GM13976 (cell line): ENCODE results near the gene SLC19A1.

Source experiments
- DNase-seq: peaks from one replicate; pipeline ENCODE4 v3.0.0; 2012; ENCODE audit warnings: low spot score
- in situ Hi-C: fragments of 300-500 bp; cut with MboI; formaldehyde crosslinking; loops from one replicate; pipeline ENCODE4 v1.12.0; 2022; ENCODE audit warnings: low sequenced_read_pairs, mixed read lengths, inconsistent platforms; ENCODE audit not compliant: unreplicated experiment
- TF ChIP-seq, protein P1 (sequence below): IDR thresholded peaks from 2 replicates; pipeline ENCODE4 v1.5.1; 2012; ENCODE audit warnings: borderline replicate concordance, mild to moderate bottlenecking; ENCODE audit not compliant: insufficient read depth; ENCODE audit errors: extremely low read depth, missing control alignments, control extremely low read depth

Gene SLC19A1

DNA sequence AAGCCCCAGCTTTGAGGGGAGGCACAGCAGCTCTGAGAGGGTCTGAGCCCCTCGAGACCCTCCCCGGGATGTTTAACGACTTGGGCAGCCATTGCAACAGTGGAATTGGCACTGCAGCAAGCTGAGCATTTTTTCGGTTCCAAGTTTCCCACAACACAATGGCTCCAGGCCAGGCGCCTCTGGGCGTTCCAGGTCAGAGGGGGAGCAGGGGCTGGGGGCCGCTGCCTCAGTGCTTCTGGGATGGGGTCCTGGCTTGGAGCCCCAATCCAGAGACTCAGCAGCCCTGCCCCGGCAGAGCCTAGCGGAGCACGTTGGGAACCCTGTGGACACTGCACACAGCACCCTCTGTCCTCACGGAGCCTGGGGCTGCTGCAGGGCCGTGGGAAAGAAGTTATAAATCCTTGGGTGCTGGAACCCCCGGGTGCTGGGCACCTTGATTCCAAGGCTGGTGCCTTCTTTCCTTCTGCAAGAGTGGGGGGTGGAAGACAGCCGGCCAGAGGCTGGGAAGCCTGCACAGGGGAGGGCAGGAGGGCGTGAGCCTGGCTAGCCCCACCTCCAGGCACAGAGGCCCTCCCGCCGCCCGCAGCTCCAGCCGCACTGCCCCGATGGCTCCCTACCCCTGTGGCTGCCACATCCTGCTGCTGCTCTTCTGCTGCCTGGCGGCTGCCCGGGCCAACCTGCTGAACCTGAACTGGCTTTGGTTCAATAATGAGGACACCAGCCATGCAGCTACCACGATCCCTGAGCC lies 87.1 kb downstream of the SLC19A1 start:
- no peak for DNase-seq
- TF ChIP-seq, protein P1, sequence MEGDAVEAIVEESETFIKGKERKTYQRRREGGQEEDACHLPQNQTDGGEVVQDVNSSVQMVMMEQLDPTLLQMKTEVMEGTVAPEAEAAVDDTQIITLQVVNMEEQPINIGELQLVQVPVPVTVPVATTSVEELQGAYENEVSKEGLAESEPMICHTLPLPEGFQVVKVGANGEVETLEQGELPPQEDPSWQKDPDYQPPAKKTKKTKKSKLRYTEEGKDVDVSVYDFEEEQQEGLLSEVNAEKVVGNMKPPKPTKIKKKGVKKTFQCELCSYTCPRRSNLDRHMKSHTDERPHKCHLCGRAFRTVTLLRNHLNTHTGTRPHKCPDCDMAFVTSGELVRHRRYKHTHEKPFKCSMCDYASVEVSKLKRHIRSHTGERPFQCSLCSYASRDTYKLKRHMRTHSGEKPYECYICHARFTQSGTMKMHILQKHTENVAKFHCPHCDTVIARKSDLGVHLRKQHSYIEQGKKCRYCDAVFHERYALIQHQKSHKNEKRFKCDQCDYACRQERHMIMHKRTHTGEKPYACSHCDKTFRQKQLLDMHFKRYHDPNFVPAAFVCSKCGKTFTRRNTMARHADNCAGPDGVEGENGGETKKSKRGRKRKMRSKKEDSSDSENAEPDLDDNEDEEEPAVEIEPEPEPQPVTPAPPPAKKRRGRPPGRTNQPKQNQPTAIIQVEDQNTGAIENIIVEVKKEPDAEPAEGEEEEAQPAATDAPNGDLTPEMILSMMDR, result no peak
- in situ Hi-C loops, result no loop called here

DNA sequence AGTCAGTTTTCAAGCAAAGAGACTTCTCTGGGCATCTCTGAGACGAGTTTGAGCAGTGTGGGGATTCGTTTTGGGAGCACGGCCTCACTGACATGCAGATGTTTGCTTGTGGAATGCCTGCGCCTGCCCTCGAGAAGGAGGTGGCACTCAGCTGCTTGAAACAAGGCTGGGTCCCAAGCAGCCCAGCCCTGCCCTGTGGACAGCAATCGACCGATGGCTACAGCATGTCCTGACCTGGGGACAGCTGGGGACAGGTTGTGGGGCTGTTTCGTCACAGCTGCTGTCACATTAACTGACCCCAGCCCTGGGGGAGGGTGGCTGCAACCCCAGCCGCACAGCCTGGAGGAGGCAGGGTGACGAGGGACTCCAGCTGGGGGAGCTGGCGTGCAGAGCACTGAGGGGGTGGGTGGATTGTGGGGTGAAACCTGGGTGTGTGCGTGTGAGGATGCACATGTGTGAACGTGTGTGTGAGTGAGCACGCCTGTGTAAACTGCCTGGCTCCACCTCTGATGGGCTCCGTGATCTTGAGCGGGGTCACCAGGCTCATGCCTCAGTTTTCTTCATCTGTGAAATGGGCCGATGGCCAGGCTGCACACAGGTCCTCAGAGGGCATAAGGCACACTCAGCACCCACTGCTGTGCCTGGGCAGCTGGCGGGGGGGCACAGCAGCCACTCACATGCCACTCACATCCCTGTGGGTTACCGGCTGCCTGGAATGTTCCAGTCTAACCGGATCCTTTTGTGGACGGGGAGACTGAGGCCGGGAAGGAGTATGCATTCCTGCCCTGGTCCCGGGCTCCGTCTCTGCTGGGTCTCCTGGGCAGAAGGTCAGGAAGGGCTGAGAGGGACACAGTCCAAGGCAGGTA lies 87.9 kb downstream of the SLC19A1 start:
- no peak for DNase-seq
- TF ChIP-seq, protein P1, result no peak
- in situ Hi-C loops, result no loop called here

DNA sequence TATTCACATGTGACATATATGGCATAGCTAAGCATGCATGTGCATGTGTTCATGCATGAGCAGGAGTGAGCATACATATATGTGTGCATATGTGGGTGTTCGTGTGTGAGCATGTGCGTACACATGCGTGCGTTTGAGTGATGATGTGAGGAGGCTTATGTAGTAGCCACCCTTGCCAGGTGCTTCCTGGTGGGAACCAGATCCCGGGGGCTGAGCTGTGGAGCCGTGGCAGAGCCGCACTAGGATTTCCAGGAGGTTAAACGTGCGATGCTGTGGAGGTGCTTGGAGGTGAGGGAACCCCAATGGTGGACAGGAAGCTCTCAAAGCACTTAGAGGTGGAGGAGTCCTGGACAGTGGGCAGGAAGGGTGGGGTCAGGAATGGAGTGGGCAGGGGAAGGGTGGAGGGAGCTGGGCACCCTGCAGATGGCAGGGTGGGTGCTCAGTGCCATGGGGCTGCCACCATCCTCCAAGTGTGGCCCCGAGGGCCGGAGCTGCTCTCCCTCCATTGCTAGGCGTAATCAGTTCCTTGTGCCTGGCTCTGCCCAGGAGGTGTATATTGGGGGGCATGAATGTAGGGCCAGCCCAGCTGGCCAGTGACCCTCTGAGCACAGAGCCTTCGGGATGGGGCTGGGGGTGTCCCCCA lies 88.8 kb downstream of the SLC19A1 start:
- no peak for DNase-seq
- TF ChIP-seq, protein P1, result no peak
- in situ Hi-C loops, result no loop called here

DNA sequence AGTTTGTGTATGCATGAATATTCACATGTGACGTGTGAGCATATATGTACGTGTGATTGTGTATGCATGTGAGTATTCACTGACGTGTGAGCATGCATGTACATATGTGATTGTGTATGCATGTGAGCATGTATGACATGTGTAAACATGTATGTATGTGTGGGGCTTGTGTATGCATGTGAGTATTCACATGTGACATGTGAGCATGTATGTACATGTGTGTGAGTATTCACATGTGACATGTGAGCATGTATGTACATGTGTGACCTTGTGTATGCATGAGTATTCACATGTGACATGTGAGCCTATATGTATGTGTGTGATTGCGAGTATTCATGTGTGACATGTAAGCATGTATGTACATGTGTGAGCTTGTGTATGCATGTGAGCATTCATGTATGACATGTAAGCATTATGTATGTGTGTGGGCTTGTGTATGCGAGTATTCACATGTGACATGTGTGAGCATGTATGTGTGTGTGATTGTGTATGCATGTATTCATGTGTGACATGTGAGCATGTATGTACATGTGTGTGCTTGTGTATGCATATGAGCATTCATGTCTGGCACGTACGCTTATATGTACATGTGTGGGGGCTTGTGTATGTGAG lies 89.4 kb downstream of the SLC19A1 start:
- in situ Hi-C loops, result no loop called here
- TF ChIP-seq, protein P1, result no peak
- DNase-seq, result no peak

DNA sequence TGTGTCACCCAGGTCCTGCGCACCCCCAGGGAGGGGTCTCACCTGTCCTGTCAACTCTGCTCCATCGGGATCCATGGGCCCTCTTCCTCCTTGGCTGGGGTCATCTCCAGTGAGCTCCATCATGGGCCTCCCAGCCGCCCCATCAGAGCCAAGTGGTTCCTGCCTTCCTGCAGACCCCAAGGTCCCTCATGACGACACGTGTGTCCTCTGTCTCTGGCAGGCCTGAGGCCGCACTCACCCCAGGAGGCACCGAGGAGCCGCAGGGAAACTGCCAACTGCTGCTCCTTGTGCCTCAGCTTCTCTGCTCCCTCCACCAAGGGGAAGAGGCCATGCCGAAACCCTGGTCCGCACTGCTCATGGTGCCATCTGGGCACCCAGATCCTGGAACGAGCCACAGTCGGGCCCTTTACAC lies 90.5 kb downstream of the SLC19A1 start:
- TF ChIP-seq, protein P1, result no peak
- DNase-seq, result no peak
- in situ Hi-C loops, result no loop called here

DNA sequence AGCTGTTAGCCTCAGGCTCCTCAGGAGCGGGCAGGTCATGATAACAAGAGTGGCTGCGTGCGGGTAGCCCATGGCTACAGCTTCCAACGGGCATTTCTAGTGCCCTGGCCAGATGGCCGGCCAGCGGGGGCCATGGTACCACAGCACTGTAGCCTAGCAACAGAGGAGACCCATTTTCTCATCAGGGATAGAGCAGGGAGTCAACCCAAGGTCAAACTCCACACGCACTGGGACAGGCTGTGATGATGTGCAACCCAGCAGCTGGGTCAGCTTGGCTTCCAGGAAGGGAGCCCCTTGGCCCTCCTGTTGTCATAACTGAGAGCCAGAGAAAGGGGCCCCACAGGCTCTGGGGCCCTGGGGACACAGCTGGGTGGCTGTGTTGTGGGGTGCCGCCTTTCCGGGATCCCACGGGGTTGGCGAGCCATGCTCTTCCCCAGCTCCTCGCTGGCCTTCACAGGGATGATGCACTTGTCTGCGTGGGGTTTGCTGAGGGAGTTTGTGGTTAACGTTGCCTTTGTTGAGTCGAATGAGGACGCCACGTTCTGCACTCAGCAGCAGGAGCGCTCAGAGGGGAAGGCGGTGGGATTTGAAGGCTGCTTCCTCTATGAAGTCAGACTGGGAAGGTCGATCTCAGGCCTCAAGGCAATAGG lies 91.0 kb downstream of the SLC19A1 start:
- in situ Hi-C loops, result no loop called here
- DNase-seq, result no peak
- TF ChIP-seq, protein P1, result no peak
